Measurements from ENCODE around the gene MTG2. TPM values are rescaled to one million over a fixed set of nuclear protein-coding genes. Genes with fewer than 3 reads are reported as not detected.

The MTG2 gene
- polyA plus RNA-seq, 1 donor (not counting 4 experiments of a cell fraction or from before 2014, with no cell fraction given) = 24.7 TPM

DNA sequence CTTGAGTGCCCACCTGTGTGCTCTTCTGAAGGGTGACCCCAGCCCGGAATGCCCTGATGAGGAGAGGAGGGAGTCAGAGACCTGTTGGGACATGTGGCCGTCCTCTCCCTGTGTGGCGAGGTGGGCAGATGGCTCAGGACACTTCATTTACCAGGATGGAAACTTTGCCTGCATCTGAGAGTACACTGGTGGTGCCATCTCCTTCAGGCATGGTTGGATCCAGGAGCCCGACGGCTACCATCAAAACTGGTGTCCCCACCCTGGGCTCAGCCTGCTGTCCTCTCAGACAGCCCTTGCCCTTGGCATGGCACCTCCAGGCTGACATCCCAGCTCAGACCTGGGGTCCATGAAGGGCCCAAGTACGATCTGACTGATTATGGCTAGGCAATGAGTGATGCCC, 48.5 kb downstream of the MTG2 start:
- Histone ChIP-seq H4K20me1 (ENCODE audit: control insufficient read depth, extremely low read depth, insufficient read depth, low read length) (peaks cover 5% of the 10 kb centered on the region), H3K36me3 (ENCODE audit: control insufficient read depth in 2 of 2, extremely low read depth in 1 of 2, insufficient read depth in 2 of 2, low read length in 2 of 2) (no peaks in the 10 kb centered on the region), H3K27me3 (ENCODE audit: control insufficient read depth, extremely low read depth, insufficient read depth, low read length) (peaks cover 64% of the 10 kb centered on the region), H3K9ac (ENCODE audit: control insufficient read depth, extremely low read depth, insufficient read depth, low read length) (no peak overlapping the region), H3K9me1 (ENCODE audit: control insufficient read depth, extremely low read depth, insufficient read depth, low read length) (no peaks in the 10 kb centered on the region), H3K4me3 (ENCODE audit: control insufficient read depth in 2 of 3, extremely low read depth in 1 of 3, insufficient read depth in 2 of 3, low read depth in 1 of 3, low read length in 3 of 3) (no peak overlapping the region), H3K27ac (ENCODE audit: control insufficient read depth, insufficient read depth, low read length) (no peak overlapping the region), H3K4me1 (ENCODE audit: control insufficient read depth, extremely low read depth, insufficient read depth, low read length) (no peaks in the 10 kb centered on the region), H3K4me2 (ENCODE audit: control insufficient read depth, extremely low read depth, insufficient read depth, low read depth, low read length) (no peak overlapping the region), H3K79me2 (ENCODE audit: control insufficient read depth, insufficient read depth, low read length) (no peaks in the 10 kb centered on the region), H3K9me3 (ENCODE audit: control insufficient read depth, low read depth, low read length) (peaks cover 4% of the 10 kb centered on the region), H2AFZ (ENCODE audit: control insufficient read depth, low read length) (no peak overlapping the region)
- dilution Hi-C loops (cut with MboI; ENCODE audit: extremely low pct_ligation_motif_present, low sequenced_read_pairs) = no loop called here
- FAIRE-seq (no peak), DNase-seq (ENCODE audit: low read depth, low spot score) (no peak)
- TF ChIP-seq CTCF (optimal IDR thresholded peaks at IDR 0.05 in 1 of 3, IDR thresholded peaks at IDR 0.05 in 1 of 3, conservative IDR thresholded peaks at IDR 0.05 in 1 of 3; ENCODE audit: extremely low read depth in 1 of 3, insufficient read depth in 2 of 3, low read length in 3 of 3) = no peak
- TF ChIP-seq EZH2 (IDR thresholded peaks at IDR 0.05; ENCODE audit: low read length) = no peak

- Histone ChIP-seq H3K4me1 (ENCODE audit: control insufficient read depth, extremely low read depth, insufficient read depth, low read length) (no peaks in the 10 kb centered on the region), H4K20me1 (ENCODE audit: control insufficient read depth, extremely low read depth, insufficient read depth, low read length) (peaks cover 5% of the 10 kb centered on the region), H3K79me2 (ENCODE audit: control insufficient read depth, insufficient read depth, low read length) (no peaks in the 10 kb centered on the region), H3K4me3 (ENCODE audit: control insufficient read depth in 2 of 3, extremely low read depth in 1 of 3, insufficient read depth in 2 of 3, low read depth in 1 of 3, low read length in 3 of 3) (no peak overlapping the region), H3K27me3 (ENCODE audit: control insufficient read depth, extremely low read depth, insufficient read depth, low read length) (peaks cover 55% of the 10 kb centered on the region), H3K36me3 (ENCODE audit: control insufficient read depth in 2 of 2, extremely low read depth in 1 of 2, insufficient read depth in 2 of 2, low read length in 2 of 2) (no peaks in the 10 kb centered on the region), H3K9me3 (ENCODE audit: control insufficient read depth, low read depth, low read length) (peaks cover 4% of the 10 kb centered on the region), H3K27ac (ENCODE audit: control insufficient read depth, insufficient read depth, low read length) (no peak overlapping the region), H3K9ac (ENCODE audit: control insufficient read depth, extremely low read depth, insufficient read depth, low read length) (no peak overlapping the region), H3K4me2 (ENCODE audit: control insufficient read depth, extremely low read depth, insufficient read depth, low read depth, low read length) (no peak overlapping the region), H2AFZ (ENCODE audit: control insufficient read depth, low read length) (no peak overlapping the region), H3K9me1 (ENCODE audit: control insufficient read depth, extremely low read depth, insufficient read depth, low read length) (no peaks in the 10 kb centered on the region)
- FAIRE-seq (no peak), DNase-seq (ENCODE audit: low read depth, low spot score) (no peak)
- TF ChIP-seq CTCF (optimal IDR thresholded peaks at IDR 0.05 in 1 of 3, IDR thresholded peaks at IDR 0.05 in 1 of 3, conservative IDR thresholded peaks at IDR 0.05 in 1 of 3; ENCODE audit: extremely low read depth in 1 of 3, insufficient read depth in 2 of 3, low read length in 3 of 3) = no peak
- peak; percentile 25 for TF ChIP-seq EZH2 (IDR thresholded peaks at IDR 0.05; ENCODE audit: low read length)
- dilution Hi-C loops (cut with MboI; ENCODE audit: extremely low pct_ligation_motif_present, low sequenced_read_pairs) = no loop called here
Observed at GRCh38 chr20:62232194-62232593, 49.4 kb downstream of the MTG2 start.

All from keratinocyte (primary cell).